GM19463 (cell line): Measurements from ENCODE around the gene MTIF2.
"Not testable (repeated sequence)": the region's sequence is repeated elsewhere in the genome, so short reads cannot be mapped to it uniquely, and the experiment has no call there.

Experiments used
- ATAC-seq: cut with Tn5 transposase; IDR thresholded peaks from one replicate; pipeline ENCODE4 v1.9.1; 2021; ENCODE audit warnings: mild to moderate bottlenecking, moderate library complexity; ENCODE audit not compliant: unreplicated experiment

MTIF2 gene

GRCh38 chr2:55242617-55243016, 26.4 kb downstream of the MTIF2 start:
- no peak for ATAC-seq

- not testable (repeated sequence) for ATAC-seq
Measured at GRCh38 chr2:55241582-55241981, 27.4 kb downstream of the MTIF2 start.

GRCh38 chr2:55239656-55240222, 29.3 kb downstream of the MTIF2 start:
- no peak for ATAC-seq

- ATAC-seq: no peak
Measured at GRCh38 chr2:55236992-55237543, 32.0 kb downstream of the MTIF2 start.

GRCh38 chr2:55235724-55236538, 33.1 kb downstream of the MTIF2 start:
- no peak for ATAC-seq

- ATAC-seq: no peak
Measured at GRCh38 chr2:55233658-55233940, 35.4 kb downstream of the MTIF2 start.

- ATAC-seq: peak; percentile 33
Measured at GRCh38 chr2:55232863-55233657, 36.0 kb downstream of the MTIF2 start.

GRCh38 chr2:55232084-55232862, 36.8 kb downstream of the MTIF2 start, which contains the start of the genes CLHC1 and RPS27A:
Gene CLHC1, minus strand, starts transcription at chr2:55232293. Its CDS starts 9,882 bp downstream, at chr2:55222411.
Gene RPS27A, plus strand, starts transcription at chr2:55232688. Its CDS starts 137 bp downstream, at chr2:55232825.
- ATAC-seq: peak; percentile 89

- no peak for ATAC-seq
Measured at GRCh38 chr2:55231546-55232083, 37.4 kb downstream of the MTIF2 start.

GRCh38 chr2:55230551-55230950, 38.5 kb downstream of the MTIF2 start:
- ATAC-seq: no peak

GRCh38 chr2:55229221-55229620, 39.8 kb downstream of the MTIF2 start:
- ATAC-seq: no peak

- ATAC-seq: no peak
Measured at GRCh38 chr2:55228226-55228563, 40.8 kb downstream of the MTIF2 start.

GRCh38 chr2:55227437-55228225, 41.4 kb downstream of the MTIF2 start:
- not testable (repeated sequence) for ATAC-seq

GRCh38 chr2:55225481-55226020, 43.5 kb downstream of the MTIF2 start:
- no peak for ATAC-seq

GRCh38 chr2:55224761-55225261, 44.2 kb downstream of the MTIF2 start:
- ATAC-seq: no peak

GRCh38 chr2:55223958-55224760, 44.9 kb downstream of the MTIF2 start:
- ATAC-seq: no peak

GRCh38 chr2:55213822-55214221, 55.2 kb downstream of the MTIF2 start:
- ATAC-seq: no peak

GRCh38 chr2:55204950-55205349, 64.1 kb downstream of the MTIF2 start:
- no peak for ATAC-seq
